GM23338 (cell line): Measurements from ENCODE around the gene DCDC1. TPM values are rescaled to one million over a fixed set of nuclear protein-coding genes. Genes with fewer than 3 reads are reported as not detected.

Experiments used
- ATAC-seq: fragments of 200-7000 bp; cut with Tn5 transposase; 3 replicates; pipeline ENCODE4 v1.9.1; 2020
- DNase-seq: peaks from one replicate; pipeline ENCODE4 v3.0.0-alpha.2; 2015; ENCODE audit warnings: low spot score
- H2AFZ ChIP-seq: fragments of 200-600 bp; sonication (generic); 2 replicates; pipeline ENCODE4 v1.8.0; 2016; ENCODE audit warnings: antibody characterized with exemption, mild to moderate bottlenecking, moderate library complexity
- H3F3A ChIP-seq: fragments of 200-600 bp; sonication (generic); replicated peaks from 2 replicates; pipeline ENCODE4 v1.8.0; 2017; ENCODE audit warnings: antibody characterized with exemption, mixed run types, low read depth
- H3K27ac ChIP-seq: fragments of 200-600 bp; sonication (generic); 2 replicates; pipeline ENCODE4 v1.6.1; 2016; ENCODE audit warnings: low read depth
- H3K27me3 ChIP-seq: fragments of 200-600 bp; sonication (generic); 2 replicates; pipeline ENCODE4 v1.8.0; 2016; ENCODE audit warnings: mild to moderate bottlenecking, mixed run types, moderate library complexity; ENCODE audit not compliant: insufficient read depth
- H3K36me3 ChIP-seq: fragments of 200-600 bp; sonication (generic); 2 replicates; pipeline ENCODE4 v1.8.0; 2016; ENCODE audit warnings: mild to moderate bottlenecking; ENCODE audit not compliant: insufficient read depth
- H3K4me1 ChIP-seq: fragments of 200-600 bp; sonication (generic); 2 replicates; pipeline ENCODE4 v1.8.0; 2016; ENCODE audit warnings: mild to moderate bottlenecking, moderate library complexity; ENCODE audit not compliant: insufficient read depth
- H3K4me2 ChIP-seq: fragments of 200-600 bp; sonication (generic); 2 replicates; pipeline ENCODE4 v1.7.1; 2017; ENCODE audit warnings: mixed run types
- H3K4me3 ChIP-seq: fragments of 200-600 bp; sonication (generic); 2 replicates; pipeline ENCODE4 v1.6.1; 2016; ENCODE audit warnings: mixed run types
- H3K79me2 ChIP-seq: fragments of 200-600 bp; sonication (generic); replicated peaks from 2 replicates; pipeline ENCODE4 v1.8.0; 2017; ENCODE audit warnings: mild to moderate bottlenecking; ENCODE audit not compliant: insufficient read depth
- H3K9me2 ChIP-seq: fragments of 200-600 bp; sonication (generic); 2 replicates; pipeline ENCODE4 v1.8.0; 2017; ENCODE audit not compliant: insufficient read depth
- H4K20me1 ChIP-seq: fragments of 200-600 bp; sonication (generic); replicated peaks from 2 replicates; pipeline ENCODE4 v1.8.0; 2017; ENCODE audit warnings: mild to moderate bottlenecking; ENCODE audit not compliant: insufficient read depth
- H3K27ac Mint-ChIP-seq: 2 replicates; pipeline ENCODE4 v1.8.0; 2020; ENCODE audit warnings: inconsistent platforms, mild to moderate bottlenecking, moderate library complexity, mixed read lengths
- H3K27me3 Mint-ChIP-seq: 3 replicates; pipeline ENCODE4 v1.8.0; 2022; ENCODE audit warnings: low read depth, mild to moderate bottlenecking, moderate library complexity, mixed read lengths, inconsistent platforms; ENCODE audit not compliant: insufficient read depth, poor library complexity
- H3K36me3 Mint-ChIP-seq: 3 replicates; pipeline ENCODE4 v1.8.0; 2021; ENCODE audit warnings: low read depth, mild to moderate bottlenecking, inconsistent platforms, moderate library complexity, mixed read lengths
- H3K4me1 Mint-ChIP-seq: 3 replicates; pipeline ENCODE4 v1.8.0; 2020; ENCODE audit warnings: mild to moderate bottlenecking, inconsistent platforms, mixed read lengths
- H3K4me3 Mint-ChIP-seq: 3 replicates; pipeline ENCODE4 v1.8.0; 2021; ENCODE audit warnings: moderate library complexity, mild to moderate bottlenecking, inconsistent platforms, mixed read lengths
- H3K9me3 Mint-ChIP-seq: 3 replicates; pipeline ENCODE4 v1.8.0; 2020; ENCODE audit warnings: moderate library complexity, mild to moderate bottlenecking, inconsistent platforms, mixed read lengths
- CREB1 ChIP-seq: fragments of 250-450 bp; sonication (Bioruptor Pico); IDR thresholded peaks from 2 replicates; pipeline ENCODE4 v1.5.0; 2020; ENCODE audit warnings: low read depth, mild to moderate bottlenecking, moderate library complexity
- ETS1 ChIP-seq: IDR thresholded peaks from 2 replicates; pipeline ENCODE4 v1.6.1; 2016; ENCODE audit warnings: antibody characterized with exemption
- EZH2 ChIP-seq: fragments of 200-600 bp; sonication (generic); IDR thresholded peaks from one replicate; pipeline ENCODE4 v1.8.0; 2017; ENCODE audit warnings: antibody characterized with exemption, mild to moderate bottlenecking, low read depth; ENCODE audit not compliant: unreplicated experiment
- EZH2phosphoT487 ChIP-seq: fragments of 200-600 bp; sonication (generic); IDR thresholded peaks from one replicate; pipeline ENCODE4 v1.8.1; 2018; ENCODE audit warnings: antibody characterized with exemption; ENCODE audit not compliant: unreplicated experiment
- JUNB ChIP-seq: IDR thresholded peaks from one replicate; pipeline ENCODE4 v1.6.1; 2016; ENCODE audit warnings: antibody characterized with exemption; ENCODE audit not compliant: unreplicated experiment
- NANOG ChIP-seq: IDR thresholded peaks from 2 replicates; pipeline ENCODE4 v1.6.1; 2016; ENCODE audit warnings: antibody characterized with exemption, borderline replicate concordance
- POLR2AphosphoS5 ChIP-seq: IDR thresholded peaks from 2 replicates; pipeline ENCODE4 v1.6.1; 2016; ENCODE audit warnings: antibody characterized with exemption, low read depth
- REST ChIP-seq: IDR thresholded peaks from one replicate; pipeline ENCODE4 v1.6.1; 2018; ENCODE audit warnings: antibody characterized with exemption; ENCODE audit not compliant: unreplicated experiment
- STAT1 ChIP-seq: IDR thresholded peaks from one replicate; pipeline ENCODE4 v1.6.1; 2016; ENCODE audit warnings: antibody characterized with exemption; ENCODE audit not compliant: unreplicated experiment
- ZNF114 ChIP-seq: fragments of 250-450 bp; sonication (Bioruptor Pico); IDR thresholded peaks from 2 replicates; pipeline ENCODE4 v1.5.0; 2020; ENCODE audit warnings: mild to moderate bottlenecking, moderate library complexity
- ZNF331 ChIP-seq: fragments of 250-450 bp; sonication (Bioruptor Pico); IDR thresholded peaks from 2 replicates; pipeline ENCODE4 v1.5.0; 2020; ENCODE audit warnings: low read depth, mild to moderate bottlenecking, moderate library complexity
- ZNF462 ChIP-seq: fragments of 250-450 bp; sonication (Bioruptor Pico); IDR thresholded peaks from 2 replicates; pipeline ENCODE4 v1.5.0; 2020; ENCODE audit warnings: mild to moderate bottlenecking, moderate library complexity
- polyA plus RNA-seq: library from polyadenylated mRNA; unstranded; fragments of >200 nt; fragmentation: Nextera tagmentation; extraction: Ambion mirVana; gene quantifications from 2 replicates; pipeline ENCODE4 v1.2.1, GENCODE V29; 2016
- total RNA-seq: library from RNA; depleted of rRNA; stranded (reverse); fragments of >200 nt; shearing (Covaris generic); gene quantifications from 2 replicates; pipeline ENCODE4 v1.2.3, GENCODE V29; 2014

Gene DCDC1
- total and polyA plus RNA-seq, 2 experiments from 2014 or later, result 0.56 to 0.58 TPM

- no peak for TF ChIP-seq CREB1 (CRISPR knock-in tag)
- no peak for TF ChIP-seq REST
These were observed 13.6 kb upstream of the DCDC1 start (continued) for GRCh38 chr11:31383116-31383515.

- Histone ChIP-seq H3K4me3 (no peak overlapping the region), H4K20me1 (peaks cover 12% of the 10 kb centered on the region; the same call in 1 of the 2 replicates), H2AFZ (no peak overlapping the region), H3K36me3 (no peaks in the 10 kb centered on the region), H3K27me3 (no peaks in the 10 kb centered on the region), H3K9me2 (no peaks in the 10 kb centered on the region), H3F3A (no peaks in the 10 kb centered on the region), H3K27ac (no peak overlapping the region), H3K79me2 (peaks cover 46% of the 10 kb centered on the region), H3K4me2 (no peak overlapping the region), H3K4me1 (no peaks in the 10 kb centered on the region)
- Mint-ChIP-seq H3K4me1 (0 out of 3 replicates have a peak, but pooled peaks cover 2% of the 10 kb centered on the region), H3K4me3 (no peak overlapping the region), H3K36me3 (no peaks in the 10 kb centered on the region; the same call in 2 of the 3 replicates), H3K27me3 (no peaks in the 10 kb centered on the region), H3K9me3 (no peaks in the 10 kb centered on the region), H3K27ac (no peak overlapping the region)
- DNase-seq, result no peak
- no peak for ATAC-seq
- no peak for TF ChIP-seq ZNF331 (CRISPR knock-in tag)
- TF ChIP-seq POLR2AphosphoS5, result no peak
- no peak for TF ChIP-seq NANOG
- no peak for TF ChIP-seq ZNF462 (CRISPR knock-in tag)
- no peak for TF ChIP-seq ETS1
- TF ChIP-seq REST, result no peak
- no peak for TF ChIP-seq EZH2
- no peak for TF ChIP-seq STAT1
- TF ChIP-seq ZNF114, result no peak
- no peak for TF ChIP-seq EZH2phosphoT487
- no peak for TF ChIP-seq JUNB
These were observed 6.3 kb upstream of the DCDC1 start for GRCh38 chr11:31375879-31376278.
